Measurements from ENCODE around the gene SPATA19. TPM values are rescaled to one million over a fixed set of nuclear protein-coding genes. Genes with fewer than 3 reads are reported as not detected.

The SPATA19 gene
- total RNA-seq, 1 donor from 2014 or later: not detected

Other genes starting within 250 kb of the SPATA19 start
- under 0.01 and 0.07 TPM in 2 replicates for gene IGSF9B, start 111.5 kb upstream of the SPATA19 start, total RNA-seq
- 116 and 117 TPM in 2 replicates for gene JAM3, start 223.6 kb upstream of the SPATA19 start, total RNA-seq